Activated T-cell treated with anti-CD3 and anti-CD28 coated beads for 1 hour (primary cell): ENCODE results near the gene POU3F1.
"Not testable (repeated sequence)": the region's sequence is repeated elsewhere in the genome, so short reads cannot be mapped to it uniquely, and the experiment has no call there.

Source experiments
- DNase-seq: peaks from one replicate; pipeline ENCODE4 v3.0.0-alpha.2; 2020; ENCODE audit warnings: low read depth

POU3F1 gene

DNA sequence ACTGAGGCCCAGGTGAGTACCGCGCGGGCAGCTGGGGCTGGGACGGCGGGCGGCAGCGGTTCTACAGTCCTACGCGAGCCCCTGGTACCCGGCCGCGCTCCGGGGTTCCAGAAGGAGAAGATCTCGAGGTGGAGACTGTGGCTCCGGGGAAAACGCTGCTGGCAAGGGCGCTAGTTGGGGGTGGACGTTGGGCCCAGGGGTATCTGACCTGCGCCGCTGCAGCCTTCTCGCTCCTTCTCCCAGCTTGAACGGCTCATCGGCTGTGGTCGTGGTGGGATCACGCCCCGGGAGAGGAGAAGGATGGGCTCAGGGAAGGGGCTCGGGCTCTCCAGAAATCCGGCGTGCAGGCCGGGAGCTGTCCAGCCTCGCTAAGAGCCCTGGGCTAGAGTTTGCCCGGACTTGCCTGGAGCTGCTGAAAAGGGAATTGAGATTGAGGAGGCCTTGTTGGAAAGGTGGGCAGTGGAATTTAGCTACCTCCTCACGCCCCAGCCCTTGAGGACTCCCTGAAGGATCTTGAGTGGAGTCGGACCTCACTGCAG lies 1.1 kb upstream of the POU3F1 start:
- no peak for DNase-seq

DNA sequence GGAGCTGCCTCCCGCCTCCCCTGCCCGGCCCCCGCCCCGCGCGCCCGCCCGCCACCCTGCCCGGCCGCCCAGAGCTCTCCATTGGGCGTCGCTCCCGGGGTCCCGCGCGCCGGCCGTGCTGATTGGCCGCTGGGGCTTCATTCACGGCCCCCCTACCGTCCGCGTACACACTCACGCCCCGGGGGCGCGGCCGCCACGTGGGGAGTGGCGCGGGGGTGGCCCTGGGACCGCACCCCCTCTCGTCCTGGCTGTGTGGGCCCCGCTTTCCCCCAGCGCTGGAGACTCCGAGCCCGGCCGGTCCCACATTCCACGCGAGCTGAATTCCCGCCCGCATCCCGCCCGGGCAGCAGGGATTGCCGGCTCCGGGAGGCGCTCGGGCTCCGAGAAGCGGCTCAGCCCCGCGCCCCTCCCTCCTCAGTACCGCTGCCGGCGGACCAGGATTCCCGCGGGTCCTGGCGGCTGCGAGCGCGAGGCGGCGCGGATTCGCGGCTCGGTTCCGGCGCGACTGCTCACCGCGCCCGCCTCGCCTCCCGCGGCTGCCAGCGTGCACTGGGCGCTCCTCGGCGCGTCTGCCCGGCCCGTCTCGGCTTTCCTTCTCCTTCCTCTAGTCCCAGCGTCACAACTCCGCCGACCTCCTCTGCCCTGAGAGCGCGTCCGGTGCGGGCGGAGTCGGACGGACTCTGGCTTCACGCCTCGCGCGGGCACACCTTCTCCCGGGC lies 450 bp upstream of the POU3F1 start:
- peak; percentile 57 for DNase-seq

- no peak for DNase-seq
These were observed 926 bp downstream of the POU3F1 start for GRCh38 chr1:38045401-38046332.

DNA sequence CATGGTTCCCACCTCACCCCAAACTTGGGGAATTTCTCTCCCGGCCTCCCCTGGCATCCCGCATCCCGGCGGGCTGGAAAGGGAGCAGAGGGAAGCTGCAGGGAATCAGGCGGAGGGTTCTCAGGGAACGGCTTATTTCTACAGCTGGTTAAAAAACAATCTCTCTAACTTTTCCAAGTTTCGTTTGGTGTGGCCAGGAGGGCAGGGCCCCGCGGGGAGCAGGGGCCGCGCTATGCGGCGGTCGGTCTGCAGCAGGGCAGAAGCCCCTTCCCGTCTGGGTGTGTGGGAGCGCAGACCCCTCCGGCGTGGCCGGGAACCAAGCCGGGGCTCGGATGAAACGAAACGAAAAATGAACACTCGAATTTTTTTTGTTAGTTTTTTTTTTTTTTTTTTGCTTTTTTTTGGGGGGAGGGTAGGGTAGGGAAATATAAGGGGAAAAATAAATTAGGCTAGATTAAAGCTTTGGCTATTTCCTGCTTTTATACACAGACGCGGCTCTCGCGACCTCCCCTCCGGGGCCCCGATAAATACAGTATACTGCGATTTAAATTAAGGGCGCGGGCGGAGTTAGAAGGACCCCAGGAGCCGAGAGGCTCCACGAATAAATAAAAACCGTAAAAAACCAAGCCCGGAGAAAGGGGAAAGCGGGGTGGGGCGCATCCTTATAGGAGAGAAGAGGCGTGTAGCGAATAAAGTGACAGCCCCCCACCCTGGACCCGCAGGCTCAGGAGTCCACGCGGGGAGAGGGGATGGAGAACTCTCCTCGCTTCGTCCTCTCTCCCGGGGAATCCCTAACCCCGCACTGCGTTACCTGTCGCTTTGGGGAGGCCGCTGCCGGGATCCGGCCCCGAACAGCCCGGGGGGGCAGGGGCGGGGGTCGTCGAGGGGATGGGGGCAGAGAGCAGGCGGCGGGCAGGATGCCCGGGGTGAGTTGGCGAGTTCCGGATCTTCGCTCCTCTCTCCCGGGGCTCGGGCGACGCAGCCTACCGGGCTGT lies 2.1 kb downstream of the POU3F1 start:
- DNase-seq: no peak

DNA sequence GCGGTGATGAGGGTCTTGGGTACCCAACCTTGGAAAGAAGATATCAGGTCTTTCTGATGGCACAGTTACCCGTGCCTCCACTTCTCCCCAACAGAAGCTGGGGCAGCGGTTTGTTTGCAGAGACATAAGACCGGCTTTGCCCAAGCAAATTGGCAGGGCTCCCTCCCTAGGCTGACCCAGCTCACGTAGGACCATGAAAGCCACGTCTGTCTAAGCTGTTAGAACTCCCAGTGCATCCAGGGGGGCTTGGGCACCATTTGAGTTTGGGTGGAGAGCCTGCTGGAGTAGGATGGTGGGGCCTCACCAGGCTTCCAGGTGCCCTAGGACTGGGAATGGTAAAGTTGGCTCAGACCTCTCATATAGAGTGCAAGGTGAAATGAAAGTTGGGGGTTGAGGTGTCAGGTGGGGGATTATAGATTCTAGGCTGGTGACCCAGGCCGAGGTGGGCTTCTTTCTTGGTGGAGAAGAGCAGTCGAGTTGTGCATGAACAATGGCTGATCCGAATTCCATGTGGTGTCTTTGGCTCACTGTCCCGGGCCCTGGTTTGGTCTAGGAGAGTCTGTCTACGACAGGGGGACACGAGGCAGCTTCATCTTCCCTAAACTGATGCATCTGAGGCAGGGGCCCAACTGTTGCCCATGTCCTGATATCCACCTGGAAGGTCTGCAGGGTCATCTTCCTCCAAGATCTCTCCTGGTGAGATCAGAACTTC lies 3.4 kb downstream of the POU3F1 start:
- no peak for DNase-seq

GRCh38 chr1:38041936-38042834 lies 4.4 kb downstream of the POU3F1 start:
- DNase-seq: no peak

DNA sequence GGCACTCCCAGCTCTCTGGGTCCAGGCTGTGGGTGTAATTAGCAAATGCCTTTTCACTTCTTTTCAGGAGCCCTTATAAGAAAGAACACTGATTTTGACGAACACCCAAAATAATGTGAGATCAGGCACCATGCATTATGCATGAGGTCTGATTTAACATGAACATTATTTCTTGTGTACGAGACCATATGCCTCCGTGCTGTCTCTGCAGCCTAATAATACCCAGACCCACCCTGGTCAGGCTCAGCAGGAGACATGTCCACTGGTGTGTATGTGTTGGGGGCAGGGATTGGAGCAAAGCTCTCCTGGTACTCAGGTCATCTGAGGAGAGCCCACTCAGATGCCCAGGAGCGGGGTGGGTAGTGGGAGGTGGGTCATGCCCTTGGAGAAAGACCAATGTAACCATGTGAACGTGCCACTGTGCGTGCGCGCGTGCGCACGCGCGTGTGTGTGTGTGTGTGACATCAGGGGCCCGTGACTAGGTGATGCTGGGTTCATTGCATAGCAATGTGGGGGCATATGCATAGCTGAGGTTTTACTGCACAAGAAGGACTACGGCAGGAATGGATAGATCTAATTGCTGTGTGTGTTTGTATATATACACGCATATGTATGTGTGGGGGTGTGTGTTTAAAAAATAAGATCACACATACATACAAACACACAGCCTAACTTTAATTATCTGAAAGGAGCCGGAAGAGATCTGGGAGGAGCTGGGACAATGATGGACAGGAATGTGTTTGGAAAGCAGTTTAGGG lies 7.1 kb downstream of the POU3F1 start:
- no peak for DNase-seq

DNA sequence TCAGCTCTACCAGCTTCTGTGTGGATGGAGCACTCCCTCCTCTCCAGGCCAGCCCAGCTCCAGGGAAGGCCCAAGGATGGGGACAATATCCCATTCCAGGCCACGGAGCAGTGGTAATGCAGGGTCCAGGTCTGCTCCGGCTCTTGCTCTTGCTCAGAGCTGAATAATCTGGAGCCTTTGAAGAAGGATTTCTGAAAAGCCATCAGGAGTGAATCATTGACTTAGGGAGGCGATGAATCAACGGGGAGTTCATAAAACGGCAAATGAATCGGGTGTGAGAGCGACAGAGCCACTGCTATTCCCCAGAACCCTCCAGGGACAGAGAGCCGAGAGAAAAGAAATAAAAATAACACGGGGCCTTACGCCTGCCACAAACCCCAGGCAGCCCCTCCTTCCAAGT lies 7.7 kb downstream of the POU3F1 start:
- no peak for DNase-seq

- DNase-seq: no peak
These were observed 9.2 kb downstream of the POU3F1 start for GRCh38 chr1:38037221-38037939.

- DNase-seq: no peak
These were observed 11.7 kb downstream of the POU3F1 start for GRCh38 chr1:38034871-38035270.

DNA sequence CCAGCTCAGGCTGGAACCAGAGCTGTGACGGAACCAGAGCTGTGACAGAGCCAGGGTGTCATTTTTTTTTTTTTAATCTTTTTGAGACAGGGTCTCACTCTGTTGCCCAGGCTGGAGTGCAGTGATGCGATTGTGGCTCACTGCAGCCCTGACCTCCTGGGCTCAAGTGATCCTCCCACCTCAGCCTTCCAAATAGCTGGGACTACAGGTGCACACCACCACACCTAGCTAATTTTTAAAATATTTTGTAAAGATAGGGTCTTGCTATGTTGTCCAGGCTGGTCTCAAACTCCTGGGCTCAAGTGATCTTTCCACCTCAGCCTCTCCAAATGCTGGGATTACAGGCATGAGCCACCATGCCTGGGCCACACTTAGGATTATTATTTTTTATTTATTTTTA lies 13.6 kb downstream of the POU3F1 start:
- not testable (repeated sequence) for DNase-seq

DNA sequence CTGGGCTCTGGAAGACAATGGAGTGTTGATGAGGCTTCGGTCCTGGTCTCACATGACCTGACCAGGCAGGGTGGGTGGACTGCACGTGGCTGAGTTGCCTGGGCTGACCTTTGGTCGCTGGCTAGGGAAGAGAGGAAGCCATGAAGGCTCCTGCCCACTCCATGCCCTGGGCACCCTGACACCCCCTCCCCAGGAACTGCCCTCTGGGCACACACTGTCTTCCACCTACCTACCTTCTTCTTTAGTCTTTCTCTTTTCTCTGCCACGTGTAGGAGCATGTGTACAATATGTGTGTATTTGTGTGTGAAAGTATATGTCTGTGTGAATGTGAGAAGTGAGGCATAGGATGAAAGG lies 15.1 kb downstream of the POU3F1 start:
- DNase-seq: no peak

- no peak for DNase-seq
These were observed 15.7 kb downstream of the POU3F1 start for GRCh38 chr1:38030596-38031512.

DNA sequence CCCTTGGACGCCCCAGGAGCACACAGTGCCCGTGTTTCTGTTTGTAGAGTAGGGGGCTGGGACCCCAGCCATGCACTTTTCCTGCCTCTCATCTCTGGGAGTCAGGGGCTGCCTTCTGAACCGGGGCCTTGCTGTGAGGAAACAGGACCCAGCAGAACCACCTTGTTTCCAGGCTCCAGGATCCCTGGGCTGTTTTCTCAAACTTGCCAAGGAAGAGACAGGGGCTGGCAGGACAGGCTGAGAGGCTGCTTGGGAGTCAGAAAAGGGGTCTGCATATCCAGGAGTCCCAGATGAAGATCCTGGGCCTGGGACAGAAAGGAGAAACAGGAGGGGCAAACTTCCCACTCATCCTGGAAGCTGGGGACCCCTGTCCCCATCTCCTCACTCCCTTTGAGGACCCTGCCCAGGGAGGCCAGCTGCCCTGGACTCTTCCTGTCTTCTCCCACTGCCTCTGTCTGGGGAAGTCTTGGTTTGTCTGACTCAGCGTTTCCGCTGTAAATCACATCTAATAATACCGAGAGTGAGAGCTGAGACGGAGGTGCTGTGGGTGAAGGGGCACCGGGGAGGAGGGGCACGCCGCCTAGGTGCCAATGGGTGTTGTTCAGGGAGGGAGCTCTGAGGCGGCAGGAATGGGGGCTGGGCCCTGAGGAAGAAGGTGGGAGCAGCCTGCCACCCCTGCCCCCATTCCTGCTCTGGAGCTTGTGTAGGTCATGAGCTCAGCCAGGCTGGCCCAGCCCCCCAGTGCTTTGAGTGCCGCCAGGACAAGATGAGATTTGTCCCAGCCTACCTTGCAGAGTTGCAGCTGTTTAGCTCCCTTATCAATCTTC lies 16.7 kb downstream of the POU3F1 start:
- DNase-seq: no peak

DNA sequence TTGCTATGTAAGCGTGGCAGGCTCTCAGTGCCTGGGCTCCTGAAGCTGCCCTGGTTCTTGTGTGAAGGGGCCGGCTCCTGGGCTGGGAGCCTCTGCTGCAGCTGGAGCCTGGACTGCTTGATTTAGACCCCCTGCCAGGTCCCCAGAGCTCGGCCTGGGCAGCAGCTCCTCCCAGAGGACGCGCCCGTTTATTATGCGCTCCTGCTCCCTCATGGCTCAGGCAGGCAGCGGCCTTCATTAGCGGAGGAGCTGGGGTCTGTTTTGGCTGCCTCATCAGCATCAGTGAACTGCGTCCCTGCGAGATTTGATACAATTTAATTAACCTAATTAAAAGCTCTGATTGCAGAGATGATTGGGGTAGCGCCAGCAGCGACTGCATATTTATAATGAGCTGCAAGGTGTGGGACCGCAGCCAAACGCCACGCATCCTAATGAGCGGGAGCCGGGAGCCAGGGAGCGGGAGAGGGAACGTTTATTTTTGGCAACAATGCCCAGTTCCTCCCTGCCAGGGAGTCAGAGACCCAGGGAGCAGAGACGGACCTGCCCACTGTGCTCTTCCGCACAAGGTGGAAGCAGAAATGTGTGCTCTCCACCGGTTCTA lies 17.4 kb downstream of the POU3F1 start:
- DNase-seq: no peak

- DNase-seq: no peak
These were observed 17.9 kb downstream of the POU3F1 start for GRCh38 chr1:38028671-38029070.
